UCSD-AML1 (cell line): ENCODE data around the gene ZDHHC7.

Experiments
- DNase-seq: peaks from one replicate; lab custom pipeline; 2025; ENCODE audit not compliant: unreplicated experiment; lab: John Stamatoyannopoulos, UW

The ZDHHC7 gene

DNA sequence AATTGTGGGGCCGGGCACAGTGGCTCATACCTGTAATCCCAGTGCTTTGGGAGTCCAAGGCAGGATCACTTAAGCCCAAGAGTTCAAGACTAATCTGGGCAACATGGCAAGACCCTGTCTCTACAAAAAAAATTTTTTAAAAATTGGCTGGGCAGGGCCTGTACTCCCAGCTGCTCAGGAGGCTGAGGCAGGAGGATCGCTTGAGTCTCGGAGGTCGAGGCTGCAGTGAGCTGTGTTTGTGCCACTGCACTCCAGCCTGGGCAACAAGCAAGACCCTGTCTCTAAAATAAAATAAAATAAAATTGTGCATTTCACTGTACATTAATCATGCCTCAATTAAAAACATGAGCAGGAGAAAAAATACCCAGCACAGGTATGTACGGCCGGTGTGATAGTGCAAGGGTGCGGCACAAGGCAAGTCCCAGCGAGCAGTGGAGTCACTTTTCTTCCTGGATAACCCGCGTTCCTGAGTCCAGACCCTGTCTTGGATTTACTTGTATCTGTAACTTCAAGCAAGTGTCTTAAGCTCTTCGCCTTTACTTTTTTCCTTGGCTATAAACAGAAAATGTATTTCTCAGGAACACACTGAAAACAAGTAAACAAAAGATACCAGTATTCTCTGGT lies 11.4 kb downstream of the ZDHHC7 start:
- DNase-seq: no peak

DNA sequence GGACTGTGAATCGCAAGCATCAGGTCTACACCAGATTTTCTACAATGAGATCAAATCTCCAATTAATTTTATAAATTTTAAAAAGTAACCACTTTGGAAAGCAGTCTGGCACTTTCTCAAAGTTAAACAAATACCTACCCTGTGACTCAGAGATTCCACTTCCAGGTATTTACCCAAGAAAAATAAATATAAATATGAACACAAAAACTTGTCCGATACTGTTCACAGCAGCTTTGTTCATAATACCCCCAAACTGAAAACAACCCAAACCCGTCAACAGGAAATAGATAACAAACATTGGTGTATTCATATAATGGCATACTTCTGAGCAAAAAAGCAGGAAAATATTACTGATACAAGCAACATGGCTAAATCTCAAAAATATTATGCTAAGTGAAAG lies 12.1 kb downstream of the ZDHHC7 start:
- no peak for DNase-seq

DNA sequence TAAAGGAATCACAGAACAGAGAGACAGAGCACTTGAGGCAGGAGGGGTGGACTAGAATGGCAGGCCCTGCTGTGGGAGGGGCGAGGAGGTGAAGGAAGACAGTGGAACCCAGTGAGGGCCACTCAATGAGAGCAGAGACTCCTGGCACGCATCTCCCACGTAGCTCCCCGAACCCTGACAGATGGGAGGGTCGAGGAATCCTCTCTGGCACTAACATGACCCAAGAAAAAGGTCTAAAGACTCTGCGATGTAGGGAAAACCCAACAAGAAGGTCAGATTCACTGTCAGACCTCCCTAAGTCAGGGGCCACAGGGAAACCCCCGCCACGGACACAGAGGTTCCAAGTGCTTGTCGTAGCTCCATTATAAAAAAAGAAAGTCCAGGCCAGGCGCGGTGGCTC lies 15.0 kb downstream of the ZDHHC7 start:
- DNase-seq: no peak

DNA sequence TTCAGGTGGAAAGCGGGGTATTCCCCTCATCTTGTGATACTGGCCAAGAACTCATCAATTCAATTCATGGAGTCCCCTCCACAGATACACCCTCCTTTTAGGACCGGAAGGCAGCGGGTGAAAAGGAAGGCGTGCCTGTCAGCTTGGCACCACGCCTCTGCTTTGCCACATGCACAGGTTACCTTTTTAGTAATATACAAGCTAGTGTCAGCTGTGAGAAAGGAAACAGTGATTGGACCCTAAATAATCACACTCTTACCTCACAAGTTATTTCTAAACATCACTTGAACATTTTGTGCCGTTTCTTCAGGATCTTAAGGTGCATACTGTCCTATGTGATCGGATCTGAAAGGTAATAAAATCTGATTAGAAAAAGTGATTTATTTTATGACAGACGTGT lies 15.7 kb downstream of the ZDHHC7 start:
- no peak for DNase-seq

DNA sequence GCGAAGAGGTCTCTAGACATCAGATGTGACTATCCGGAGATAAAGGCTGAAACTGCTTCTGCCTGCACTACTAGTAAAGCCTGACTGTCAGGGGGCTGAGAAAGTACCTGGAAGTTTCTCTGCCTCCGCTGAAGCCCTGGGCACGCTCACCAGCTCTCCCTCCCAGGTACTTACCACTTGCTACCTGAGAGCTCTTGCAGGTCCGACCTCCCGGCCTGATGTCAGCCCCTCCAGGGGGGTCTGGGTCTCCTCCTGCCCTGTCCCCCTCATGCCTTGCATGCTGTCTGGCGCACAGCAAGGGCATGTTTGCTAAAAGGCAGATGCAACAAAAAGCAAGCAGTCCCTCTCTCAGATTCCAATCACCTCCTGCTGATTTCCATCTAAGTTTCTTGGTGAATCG lies 17.4 kb downstream of the ZDHHC7 start:
- no peak for DNase-seq

DNA sequence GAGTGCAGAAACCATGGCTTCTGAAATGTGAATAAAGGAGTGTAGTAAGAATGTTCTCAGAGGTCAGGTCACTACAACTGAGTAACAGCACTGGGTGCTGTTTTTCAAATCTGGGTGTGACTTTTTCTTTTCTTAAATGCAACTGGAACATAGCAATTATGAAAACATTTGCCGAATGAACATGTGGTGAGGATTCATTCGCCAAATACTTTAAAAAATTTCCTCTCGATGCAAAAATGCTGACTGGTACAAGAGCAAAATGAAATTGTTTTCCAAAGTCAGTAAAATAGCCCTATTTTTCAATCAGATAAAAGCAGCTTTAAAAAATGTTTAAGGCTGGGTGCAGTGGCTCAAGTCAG lies 18.6 kb downstream of the ZDHHC7 start:
- no peak for DNase-seq

DNA sequence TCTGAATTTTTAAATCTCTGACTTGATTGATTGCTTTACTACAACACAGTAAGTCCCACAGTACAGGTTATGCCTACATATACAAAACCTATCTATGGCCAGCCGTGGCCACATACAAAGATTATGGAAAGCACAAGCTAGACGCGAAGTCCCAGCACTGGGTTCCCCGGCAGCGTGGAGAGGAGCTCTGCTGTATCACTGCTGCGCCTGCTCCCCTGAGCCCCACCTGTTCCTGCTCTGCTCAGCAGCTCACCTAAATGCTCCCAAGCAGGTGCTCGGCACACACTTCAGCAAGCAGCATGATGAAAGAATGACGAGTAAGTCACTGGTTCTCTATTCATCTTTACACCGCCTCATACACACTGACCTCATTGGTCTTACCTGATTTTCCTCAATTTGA lies 20.6 kb downstream of the ZDHHC7 start:
- DNase-seq: no peak

DNA sequence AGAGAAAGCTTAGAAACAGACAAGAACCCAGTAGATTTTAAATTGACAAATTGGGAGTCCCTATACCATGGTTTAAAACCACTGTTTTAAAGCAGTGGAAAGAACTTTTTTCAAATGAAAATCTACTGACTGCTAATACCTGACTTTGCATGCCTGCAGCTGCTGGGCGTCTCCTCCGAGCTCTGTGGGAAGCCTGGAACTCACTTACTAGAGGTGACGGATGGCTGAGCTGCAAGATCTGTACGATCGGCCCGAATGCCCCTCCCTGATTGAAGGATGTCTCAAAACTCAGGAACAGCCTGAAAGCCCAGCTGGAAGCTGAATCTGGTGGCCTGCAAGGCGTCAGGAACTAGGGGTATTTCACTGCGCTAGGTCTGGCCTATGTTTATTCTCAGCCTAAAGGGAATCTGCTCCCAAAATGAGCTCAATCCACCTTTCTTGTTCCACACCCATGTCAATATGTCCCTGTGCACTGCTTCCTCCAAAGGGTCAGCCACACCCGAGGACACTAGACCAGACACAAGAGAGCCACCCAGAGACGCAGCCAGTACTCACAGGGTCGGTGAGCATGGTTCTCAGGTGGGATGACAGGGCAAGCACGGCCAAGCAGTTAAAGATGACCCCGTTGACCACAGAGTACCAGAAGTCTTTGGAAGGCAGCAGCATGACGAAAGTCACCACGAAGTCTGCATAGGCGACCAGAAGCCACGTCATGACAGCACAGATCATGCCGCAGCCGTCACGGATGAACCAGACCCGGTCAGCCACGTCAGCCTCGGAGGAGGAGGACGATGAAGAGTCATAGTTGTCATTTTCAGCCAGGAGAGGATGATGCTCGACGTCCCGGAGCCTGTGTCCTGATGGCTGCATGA lies 21.4 kb downstream of the ZDHHC7 start:
- no peak for DNase-seq

DNA sequence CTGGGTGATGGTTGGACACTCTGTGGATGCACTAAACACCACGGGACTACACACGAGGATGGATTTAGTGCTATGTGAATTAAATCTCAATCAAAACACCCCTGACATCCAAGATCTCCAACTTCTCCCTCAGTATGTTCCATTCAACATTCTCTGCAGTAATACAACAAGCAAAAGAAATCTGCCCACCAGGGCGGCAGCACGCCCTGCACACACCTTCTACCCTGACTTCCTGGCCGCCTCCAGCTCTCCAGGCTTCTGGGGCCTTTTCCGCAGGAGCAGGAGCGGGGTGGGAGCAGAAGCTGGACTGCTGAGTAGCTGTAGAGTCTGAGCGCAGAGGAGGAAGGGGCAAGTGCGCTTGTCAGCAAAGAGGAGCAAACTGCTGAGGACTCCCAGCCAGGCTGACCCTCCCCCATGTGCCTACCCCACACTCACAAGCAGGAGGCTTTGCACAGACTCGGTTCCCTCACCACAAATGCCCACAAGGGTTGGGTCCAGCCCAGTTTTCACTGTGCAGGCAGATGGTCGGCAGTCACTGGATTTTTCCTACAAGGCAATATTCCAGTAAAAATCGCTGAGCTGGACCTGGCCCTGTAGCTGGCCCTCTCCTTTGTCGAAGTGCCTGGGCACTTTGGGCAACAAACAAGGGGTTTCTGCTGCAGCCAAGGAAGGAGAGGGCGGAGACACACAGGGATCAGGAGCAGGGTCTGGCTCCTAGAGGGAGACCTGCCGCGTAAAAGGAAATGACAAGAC lies 22.8 kb downstream of the ZDHHC7 start:
- no peak for DNase-seq

DNA sequence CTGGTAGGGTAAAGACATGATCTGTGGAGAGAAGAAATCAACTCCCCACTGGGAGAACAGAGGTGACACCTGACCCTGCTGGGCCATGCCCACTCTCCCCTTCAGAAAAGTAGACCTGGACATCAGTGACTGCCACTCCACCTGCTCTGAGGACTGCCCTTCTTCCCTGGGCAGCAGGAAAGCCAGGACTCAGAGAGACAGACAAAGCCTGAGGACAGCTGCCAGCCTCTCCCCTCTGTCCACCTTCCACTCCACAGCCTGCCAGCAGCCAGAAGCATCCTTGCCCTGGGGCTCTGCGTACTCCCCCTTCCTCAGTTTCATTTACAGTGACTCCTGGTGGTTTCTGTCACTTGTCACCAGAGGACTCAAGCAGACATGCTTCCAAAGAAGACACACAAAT lies 24.5 kb downstream of the ZDHHC7 start:
- DNase-seq: no peak

DNA sequence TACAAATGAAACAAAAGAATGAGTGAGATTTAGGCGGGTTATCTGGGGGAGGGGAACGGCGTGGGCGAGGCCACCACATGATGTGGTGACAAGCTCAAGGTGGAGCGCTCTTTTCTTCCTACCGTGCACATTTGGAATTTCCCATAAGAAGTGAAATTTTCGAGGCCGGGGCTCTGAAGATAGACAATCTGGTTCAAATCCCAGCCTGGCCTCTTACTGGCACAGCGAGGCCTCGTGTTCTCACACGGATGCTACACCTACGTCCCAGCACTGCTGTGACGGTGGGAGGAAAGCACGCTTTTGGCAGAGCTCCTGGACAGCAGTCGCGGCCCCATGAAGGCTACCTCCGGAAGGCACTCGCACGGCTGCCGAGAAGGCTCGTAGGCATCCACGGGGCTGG lies 25.2 kb downstream of the ZDHHC7 start:
- no peak for DNase-seq

DNA sequence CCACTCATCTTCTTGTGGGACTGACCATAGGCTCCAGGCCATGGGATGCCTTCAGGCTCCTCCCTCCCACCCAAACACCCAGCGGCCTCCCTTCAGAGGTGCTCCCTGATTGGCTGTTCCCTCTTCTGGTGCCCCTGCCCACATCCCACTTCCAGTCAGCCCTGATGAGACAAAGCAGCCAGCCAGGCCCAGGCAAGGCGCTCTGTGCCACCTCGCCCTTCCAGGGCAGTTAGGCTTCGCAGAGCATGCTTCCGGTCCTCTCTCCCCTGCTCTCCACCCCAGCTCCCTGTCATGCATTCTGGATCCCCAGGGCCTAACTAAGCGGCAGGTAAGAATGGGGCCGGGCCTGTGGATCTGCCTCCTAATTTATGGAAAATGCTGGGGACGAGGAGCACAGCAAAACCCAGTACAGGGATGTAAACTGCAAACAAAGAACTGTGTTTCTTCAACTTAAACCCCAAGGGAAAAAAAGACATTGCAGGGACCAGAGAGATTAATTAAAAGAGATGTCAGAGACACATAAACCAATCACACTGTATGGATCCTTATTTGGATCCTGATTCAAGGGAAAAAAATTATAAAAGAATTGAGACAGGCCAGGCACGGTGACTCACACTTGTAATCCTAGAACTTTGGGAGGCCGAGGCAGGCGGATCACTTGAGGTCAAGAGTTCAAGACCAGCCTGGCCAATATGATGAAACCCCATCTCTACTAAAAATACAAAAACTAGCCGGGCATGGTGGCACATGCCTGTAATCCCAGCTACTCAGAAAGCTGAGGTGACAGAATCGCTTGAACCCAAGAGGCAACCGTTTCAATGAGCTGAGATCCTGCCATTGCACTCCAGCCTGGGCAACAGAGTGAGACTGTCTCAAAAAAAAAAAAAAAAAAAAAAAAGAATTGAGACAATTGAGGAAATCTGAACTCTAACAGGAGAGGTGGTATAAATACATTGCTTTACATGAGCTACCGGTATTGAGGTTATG lies 26.0 kb downstream of the ZDHHC7 start:
- no peak for DNase-seq

DNA sequence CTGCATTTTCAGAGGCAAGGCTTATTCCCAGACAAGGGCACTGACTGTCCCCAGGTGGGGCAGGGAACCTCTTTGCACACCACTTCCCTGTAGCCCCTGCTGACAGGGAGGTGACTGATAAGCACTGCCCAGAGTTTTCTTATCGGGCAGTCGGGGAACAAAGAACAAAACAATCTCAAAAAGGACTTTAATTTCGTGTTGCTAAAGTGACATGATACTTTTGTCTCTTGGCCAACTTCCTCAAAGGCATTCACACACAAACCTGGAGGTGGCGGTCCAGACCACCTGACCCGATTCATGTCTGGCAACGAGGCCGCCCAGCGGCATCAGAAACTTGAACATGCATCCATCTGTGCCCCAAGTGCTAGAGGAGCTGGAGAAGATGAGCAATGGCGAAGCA lies 28.9 kb downstream of the ZDHHC7 start:
- no peak for DNase-seq

DNA sequence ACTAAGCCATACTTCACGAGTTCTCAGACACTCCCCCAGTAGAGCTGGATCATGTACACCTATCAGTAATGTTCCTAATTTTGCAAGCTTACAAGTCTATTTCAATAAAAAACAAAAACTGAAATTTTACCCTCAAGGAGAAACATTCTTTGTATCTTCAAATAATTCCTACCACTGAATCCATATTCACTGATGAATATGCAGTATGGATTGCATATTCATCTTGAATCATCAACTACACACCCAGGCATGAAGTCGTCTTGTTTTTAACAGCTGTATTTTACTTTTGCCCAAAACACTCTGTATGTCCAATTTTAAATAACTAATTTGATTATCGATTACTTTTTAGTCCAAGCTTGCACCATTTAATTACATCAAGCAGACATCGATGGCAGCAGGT lies 31.8 kb downstream of the ZDHHC7 start:
- DNase-seq: no peak

DNA sequence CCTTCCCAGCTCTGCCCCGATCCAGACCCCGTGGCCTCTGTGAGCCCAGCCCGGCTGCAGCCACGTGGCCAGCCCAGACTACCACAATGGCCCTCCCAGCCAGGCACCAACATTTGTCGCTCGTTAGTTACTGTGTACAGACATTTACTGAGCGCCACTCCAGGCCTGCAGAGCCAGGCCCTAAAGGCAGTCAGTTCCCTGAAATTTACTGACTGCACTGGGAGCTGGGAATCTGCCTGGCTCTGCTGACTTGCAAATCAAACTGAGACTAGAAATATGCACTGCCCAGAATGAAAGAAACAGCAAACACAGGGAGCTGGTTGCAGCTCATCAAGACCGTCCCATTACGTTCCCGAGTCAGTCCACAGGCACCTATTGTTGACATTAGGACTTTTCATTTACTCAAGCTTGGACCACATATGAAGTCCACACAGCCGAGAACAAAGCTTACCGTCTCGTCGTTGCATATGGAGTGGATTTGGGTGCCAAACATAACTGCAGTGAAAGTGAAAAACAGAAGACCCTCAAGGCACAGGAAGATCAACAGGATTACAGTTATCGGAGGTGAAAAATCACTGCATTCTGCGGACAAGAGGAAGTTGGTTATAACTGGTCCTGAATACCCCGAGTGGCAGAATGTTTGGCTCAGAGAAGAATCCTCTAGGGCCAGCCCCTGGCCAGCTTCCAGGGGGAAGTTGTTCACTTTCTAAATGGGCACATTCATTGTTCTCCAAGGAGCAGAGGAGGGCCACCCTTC lies 34.5 kb downstream of the ZDHHC7 start:
- DNase-seq: no peak

DNA sequence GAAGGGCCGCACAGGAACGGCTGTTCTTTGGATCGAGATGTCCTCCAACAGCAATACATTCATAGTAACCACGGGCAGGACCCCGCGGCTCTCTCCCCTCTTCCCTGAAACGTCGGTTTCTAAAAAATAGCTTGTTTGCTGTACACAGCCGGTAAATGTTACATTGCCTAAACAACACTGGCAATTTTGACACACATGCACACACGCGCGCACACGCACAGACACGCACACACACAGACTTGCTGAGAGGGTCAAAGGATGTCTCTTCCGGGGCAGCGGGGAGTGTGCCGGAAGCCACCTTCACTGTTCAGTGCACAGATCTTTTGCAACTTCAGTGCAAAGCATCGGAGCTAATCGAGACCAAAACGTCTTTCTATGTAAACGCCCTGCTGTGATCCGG lies 35.8 kb downstream of the ZDHHC7 start:
- DNase-seq: no peak

DNA sequence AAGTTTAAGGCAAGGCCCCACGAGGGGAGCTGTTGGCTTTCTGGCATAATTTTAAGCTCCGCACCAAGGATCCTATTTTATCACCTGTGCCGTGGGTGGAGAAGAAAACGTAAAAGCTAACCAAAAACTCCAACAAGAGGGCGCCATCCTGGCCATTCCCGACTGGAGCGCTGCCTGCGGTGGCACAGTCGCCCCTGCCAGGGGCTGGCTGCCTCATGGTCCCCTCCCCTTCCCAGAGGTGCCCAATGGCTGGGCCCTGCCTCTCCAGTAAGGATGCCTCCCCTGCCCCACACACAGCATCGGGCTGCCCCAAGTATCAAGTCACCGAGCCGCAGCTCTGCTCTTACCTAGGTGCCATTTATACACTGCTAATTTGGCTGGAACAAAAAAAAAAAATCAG lies 36.3 kb downstream of the ZDHHC7 start:
- no peak for DNase-seq

DNA sequence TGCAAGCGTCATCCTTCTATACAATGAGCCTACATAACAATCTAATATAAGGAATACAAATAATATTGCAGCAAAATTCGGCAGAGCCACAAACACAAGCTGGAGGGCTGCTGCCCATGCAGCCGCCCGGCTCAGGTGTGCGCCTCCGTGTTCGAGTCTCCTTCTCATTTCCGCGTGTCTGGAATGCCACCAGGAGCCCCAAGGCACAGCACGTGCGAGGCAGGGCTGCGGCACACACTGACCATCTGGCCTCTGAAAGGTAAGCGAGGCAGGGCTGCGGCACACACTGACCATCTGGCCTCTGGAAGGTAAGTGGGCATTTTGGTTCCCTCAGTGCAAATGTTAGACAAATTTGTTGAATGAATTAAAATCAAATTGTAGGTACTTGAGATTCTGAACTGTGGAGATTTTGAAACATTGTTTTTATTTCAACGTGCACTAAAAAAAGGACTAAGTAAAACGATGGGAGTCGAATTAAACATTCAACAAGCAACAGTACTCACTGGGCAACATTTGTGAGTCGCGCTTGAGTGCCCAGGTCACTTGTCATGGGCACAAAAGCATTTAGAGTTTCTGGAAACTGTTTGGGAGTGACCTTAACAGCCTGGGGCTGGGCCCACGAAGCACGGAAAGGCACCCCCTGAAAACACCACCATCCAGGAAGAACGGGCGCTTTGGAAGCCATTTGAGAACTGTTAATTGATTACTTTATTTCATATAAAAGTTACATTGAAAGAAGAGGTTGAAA lies 37.4 kb downstream of the ZDHHC7 start:
- no peak for DNase-seq

DNA sequence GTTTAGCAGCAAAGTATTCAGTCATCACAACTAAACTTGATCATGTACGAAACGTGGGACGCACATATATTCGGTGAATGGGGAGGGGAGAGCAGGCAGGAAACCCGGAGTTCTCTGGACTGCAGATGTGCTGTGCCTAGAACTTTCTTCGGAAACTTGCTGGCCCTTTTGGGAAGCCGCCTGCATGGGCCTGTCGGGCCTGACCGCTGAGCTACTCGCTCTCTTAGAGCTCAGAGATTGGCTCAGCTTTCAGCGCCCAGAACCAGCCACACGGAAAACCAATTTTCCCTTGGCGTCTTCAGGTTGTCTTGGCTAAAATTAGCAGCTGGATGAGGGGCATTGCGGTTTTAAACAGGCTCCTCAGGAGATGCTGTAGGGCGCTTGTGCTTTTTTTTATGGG lies 38.1 kb downstream of the ZDHHC7 start:
- no peak for DNase-seq
